HG03097 (cell line): ENCODE measurements around the gene GAREM1.

ENCODE experiments used
- ATAC-seq: cut with Tn5 transposase; IDR thresholded peaks from one replicate; pipeline ENCODE4 v1.9.1; 2021; ENCODE audit not compliant: unreplicated experiment, low FRiP score

The GAREM1 gene

DNA sequence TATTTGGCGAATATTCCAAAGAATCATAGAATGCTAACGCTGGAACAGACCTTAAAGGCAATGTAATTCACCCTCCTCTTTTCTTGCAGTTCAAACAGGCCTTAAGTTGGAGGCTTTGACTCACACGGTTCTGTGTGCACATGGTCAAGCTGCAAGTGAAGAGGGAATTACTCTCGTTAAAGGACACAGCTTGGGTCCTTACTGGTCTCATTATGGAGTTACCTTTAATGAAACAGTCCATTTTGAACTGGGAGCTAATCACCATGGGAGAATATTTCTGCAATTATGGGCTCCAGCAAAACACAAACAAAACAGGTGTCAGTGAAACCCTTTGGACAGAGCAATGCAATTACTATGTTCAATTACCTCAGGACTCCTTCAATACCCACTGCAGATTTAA is 135.5 kb downstream of the GAREM1 start:
- no peak for ATAC-seq

DNA sequence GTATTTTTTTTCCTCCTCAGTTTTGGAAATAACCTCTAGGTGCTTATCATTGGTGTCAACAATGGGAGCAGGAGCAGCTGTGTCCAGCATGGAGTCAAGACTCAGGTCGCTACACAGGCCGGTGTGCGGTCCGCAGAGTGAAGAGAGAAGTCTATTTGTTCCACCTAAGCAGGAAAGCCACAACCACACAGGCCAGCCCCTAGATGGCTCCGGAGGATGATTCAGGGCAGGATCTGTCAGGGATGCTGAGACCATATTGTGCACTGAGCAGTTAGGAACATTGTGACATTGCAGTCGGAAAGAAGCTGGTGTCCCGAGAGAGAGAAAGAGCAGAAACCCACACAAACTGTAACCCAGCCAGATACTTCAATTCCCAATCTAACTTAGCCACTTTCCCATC is 136.9 kb downstream of the GAREM1 start:
- no peak for ATAC-seq

DNA sequence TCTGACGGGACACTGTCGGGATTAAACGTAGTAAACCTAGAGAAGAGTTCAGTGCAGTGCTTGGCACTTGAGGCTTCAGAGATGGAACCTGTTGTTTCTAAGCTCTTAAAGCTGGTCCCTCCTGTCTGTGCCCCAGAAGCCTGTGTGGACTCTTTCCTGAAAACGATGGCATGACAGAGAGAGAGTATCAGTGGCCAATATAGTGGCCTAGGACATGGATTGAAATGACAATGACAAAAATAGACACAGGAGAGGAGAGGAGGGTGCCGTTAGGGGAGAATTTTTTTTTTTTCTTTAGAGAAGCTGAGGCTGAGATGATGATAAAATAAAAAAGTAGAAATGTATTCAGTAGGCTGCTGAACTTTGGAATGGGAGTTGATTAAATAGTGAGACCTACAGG is 138.0 kb downstream of the GAREM1 start:
- no peak for ATAC-seq

DNA sequence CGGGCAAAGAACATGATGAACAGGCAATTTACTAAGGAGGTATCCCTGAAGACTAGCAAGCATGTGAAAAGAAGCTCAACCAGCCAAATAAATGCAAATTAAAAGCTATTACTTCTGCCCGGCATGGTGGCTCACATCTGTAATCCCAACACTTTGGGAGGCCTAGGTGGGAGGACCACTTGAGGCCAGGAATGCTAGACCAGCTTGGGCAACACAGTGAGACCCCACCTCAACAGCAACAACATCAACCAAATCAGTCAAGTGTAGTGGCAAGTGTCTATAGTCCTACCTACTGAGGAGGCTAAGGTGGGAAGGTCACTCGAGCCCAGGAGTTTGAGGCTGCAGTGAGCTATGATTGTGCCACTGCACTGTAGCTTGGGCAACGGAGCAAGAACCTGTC is 141.7 kb downstream of the GAREM1 start:
- no peak for ATAC-seq

DNA sequence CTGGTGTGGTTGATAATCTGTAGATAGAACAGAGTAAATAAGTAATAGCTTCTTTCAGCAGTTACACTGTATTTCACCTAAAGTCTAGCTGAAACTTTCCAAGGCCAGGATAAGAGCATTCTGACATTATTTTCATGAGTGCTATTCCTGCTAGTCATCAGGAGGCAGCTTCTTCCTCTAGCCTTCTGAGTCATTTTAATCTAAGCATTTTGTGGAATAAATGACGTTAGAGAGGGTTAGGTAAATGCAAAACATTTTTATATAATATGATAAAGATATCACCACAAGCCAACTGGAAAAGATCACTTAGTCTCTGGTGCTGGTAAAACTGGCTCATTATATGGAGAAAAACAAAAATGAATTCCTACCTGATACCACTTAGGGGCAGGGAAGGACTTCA is 142.3 kb downstream of the GAREM1 start:
- ATAC-seq = no peak

DNA sequence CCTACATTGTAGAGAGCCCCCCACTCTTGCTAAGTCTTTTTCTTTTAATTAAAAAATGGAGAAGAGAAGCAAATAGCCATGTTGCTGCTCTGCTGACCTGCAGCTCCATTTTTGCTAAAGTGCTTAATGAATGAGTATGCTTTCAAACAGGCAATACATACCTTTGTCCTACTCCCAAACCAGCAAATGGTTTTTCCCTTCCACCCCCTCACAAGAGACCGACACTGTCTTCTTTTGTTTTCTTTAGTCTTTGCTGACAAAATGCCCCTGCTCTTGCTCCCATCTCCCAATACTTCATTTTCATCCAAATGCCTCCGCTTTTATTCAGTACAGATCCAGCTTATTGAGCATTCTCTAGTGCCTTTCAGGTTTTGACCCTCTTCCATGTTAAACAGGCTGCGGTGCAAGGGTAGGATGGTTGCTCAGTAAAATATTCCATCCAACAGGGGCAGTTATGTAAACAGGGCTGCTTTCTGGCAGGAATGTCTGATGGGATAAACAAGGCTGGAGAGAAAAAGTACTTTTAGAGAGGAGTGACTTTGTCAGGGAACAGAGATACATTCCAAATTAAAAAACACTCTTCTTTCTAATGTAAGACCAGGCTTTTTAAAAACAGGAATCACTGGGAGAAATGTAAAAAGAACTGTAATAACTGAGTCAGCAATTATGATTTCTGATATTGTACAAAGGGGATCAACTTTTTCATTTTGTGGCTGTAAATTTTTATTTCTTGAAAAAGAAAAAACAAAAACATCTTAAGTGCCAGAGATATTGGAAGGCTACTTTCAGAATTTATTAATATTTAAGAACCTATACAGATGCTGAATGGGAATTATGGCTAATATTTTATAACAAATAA is 144.0 kb downstream of the GAREM1 start:
- ATAC-seq = no peak

DNA sequence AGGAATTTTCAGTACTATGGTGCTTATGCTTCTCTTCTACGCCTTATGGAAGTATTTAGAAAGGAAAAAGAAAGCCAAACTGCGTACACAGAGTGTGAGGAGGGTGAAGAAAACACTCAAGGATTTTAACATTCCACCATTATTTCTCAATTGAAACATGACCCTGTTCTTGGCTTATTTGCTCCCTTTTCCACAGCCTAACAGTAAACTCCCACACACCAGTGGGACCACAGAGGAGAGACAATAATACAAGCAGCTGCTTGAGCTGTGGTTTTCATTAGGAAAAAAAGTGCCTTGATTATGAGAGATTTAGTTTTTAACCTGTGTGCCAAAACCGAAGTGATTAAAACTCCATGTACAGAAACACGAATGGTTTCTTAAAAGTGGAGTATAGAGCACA is 146.5 kb downstream of the GAREM1 start:
- no peak for ATAC-seq

DNA sequence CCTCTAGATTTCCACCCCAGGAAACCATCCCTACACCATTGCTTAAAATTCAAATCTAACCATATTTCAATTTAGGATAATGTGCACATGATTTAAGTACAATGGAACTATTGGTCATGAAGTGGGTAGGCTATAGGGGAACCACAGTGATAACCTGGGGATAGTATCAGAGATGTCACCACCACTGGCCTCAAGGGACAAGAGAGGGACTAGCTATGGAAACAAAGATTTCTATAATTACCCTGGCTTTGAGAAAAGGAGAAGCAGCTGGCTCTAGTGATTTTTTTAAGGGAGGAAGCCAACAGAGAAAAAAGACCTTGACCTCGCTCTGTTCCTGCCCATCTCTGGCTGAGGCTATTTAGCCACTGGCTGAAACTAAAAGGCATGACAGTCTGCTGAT is 148.9 kb downstream of the GAREM1 start:
- ATAC-seq = no peak

DNA sequence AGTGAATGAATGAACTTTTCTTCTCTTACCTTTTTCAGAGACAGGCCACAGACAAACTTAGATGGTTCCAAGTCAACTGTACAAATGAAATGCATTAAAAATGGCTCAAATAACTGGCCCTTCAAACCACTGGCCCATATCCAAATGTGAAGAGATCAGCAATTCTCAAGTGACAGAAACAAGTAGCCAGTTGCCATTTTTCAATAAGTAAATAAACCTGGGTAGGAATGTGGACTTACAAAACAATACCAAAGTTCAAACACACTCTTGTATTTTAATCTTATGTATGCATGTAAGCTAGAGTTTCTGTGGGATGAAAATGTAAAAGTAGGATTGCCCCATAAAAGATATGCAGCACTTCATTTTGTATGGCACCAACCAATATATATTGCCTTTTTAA is 151.6 kb downstream of the GAREM1 start:
- ATAC-seq = no peak

DNA sequence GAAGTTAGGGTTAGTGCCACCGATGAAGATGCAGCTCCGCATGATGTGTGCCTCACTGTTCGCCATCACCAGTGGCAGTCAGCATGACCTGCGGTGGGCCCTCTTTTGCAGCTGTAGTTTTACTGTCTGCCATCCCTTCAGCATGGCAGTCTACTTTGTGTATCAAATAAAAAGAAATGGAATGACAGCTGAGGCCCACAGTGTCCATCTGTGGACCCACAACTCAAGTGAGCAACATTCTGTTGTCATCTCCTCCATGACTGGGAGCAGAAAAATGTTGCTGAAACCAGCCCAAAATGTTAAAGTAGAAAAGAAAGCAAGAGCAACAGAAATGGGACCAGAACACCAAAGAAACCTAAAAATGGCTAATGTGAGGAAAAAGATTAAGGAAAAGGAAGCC is 152.1 kb downstream of the GAREM1 start:
- ATAC-seq = no peak

DNA sequence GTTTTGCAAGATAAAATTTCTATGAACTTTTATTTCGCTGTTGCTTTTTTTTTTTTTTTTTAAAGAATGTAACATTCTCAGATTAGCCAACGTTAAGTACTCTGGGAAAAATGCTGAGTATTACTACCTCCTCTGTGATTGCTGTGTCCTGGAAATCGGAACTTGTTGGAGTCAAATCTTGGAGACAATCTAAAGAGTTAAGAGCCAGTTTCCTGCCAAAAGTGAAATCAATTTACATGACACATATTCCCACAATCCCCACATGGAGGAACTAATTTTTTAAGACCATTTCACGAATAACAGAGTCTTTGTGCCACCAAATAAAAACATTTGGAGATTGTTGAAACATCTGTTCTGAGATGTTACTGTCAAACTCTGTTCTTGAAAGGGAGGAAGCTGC is 153.0 kb downstream of the GAREM1 start:
- no peak for ATAC-seq

DNA sequence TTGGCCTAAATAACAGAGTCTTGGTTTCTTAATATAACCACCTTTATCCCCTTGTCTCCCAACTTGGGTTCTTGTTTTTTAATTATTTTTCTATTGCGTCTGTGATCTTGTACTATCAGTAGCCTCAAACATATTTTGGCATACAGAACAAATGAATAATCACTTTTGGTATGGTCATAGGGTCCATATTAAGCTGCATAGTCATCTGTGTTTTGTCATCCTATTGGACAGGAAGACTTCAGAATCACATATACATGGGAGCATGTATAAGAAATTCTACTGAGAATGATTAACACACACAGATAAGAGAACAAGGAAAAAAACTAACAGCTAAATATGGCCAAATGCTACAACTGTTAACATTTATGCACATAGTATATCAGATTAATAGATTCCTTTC is 154.8 kb downstream of the GAREM1 start:
- no peak for ATAC-seq

DNA sequence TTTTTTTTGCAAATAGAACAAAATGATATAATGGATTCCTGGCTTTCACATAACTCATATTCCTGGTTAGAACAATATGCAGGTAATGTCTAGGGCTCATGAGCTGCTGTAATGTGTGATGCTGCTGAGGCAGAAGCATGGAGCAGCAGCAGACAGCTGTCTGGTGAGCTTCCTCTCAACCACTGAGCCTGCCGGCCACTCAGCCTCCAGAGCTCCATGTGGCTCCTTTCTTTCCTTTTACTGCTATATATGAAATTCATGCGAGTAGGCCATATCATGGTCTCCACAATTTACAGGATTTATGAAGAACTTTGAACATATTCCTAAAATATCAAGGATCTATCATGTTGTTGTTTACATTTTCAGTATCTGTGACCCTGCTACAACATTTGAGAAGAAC is 159.9 kb downstream of the GAREM1 start:
- no peak for ATAC-seq

DNA sequence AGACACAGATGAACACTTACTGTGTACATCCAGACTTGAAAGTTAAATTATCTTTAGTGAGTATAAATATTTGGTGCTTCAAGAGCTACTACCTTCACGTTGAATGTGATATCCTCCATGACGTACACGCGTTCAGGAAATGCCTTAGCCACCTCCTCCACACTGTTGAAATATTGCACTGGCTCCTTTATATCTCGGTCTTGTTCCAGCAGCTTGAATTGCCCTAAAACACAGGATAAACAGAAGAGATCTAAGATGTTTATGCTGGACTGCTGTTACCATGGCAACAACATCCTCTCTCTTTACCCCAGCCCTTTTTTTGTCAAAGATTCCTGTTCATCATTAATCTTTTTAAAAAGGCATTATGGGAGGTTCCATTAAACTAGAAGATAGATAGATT is 160.6 kb downstream of the GAREM1 start:
- no peak for ATAC-seq

DNA sequence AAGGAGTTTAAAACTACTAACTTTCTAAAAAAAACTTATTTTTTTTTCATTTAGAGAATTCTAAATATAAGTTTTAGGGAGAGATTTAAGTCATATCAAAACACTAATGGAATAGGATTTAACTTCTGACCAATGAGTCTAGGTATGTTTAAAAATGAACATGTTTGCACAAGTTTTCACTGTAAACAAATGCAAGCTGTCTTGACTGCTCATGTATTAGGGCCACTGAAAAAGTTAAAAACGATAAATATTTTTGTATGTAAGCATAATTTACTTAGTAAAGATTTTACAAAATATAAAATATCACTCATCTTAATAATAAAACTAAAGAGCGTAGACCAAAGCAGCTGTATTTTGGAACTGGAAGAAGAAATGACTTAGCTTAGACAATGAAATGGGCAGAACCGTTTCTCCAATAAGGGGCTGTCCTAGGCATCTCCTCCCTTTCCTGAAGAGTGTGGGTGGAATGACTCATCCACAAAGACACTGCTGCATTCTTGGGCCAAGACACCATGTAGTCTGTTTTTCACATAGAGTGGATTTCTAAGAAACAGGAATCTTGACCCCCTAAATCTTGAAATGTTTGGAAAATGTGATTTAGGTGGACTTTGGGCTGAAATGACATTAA is 162.1 kb downstream of the GAREM1 start:
- no peak for ATAC-seq

DNA sequence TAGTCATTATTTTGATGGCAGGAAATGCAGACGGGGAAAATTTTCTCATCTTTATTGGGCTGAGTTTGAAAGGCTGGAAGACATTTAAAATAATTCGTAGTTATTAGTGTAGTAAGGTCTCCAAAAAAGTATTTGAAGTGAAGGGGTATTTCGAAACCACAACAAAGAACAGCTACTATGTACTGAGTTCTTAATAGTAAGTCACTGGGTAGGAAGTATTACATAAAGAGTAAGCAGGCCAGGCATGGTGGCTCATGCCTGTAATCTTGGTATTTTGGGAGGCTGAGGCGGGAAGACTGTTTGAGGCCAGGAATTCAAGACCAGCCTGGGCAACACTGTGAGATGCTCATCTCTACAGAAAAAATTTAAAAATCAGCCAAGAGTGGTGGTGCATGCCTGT is 167.3 kb downstream of the GAREM1 start:
- no peak for ATAC-seq

DNA sequence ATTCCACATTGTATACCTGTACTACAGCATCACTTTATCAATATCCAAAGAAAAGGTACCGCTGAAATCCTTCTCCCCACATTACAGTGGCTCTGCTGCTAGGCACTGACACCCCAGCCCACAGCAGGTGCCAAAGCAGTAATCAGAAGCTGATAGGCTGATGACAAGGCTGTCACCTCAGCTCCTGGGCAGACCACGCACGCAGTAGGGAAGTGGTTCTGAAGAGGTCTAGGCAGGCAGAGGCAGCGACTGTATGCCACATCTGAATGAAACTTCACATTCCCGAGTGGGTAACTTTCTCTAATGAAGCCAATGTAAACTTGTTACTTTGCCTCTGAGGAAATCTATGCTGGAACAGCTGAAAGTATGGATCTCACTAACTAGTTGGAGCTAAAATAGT is 167.9 kb downstream of the GAREM1 start:
- no peak for ATAC-seq

DNA sequence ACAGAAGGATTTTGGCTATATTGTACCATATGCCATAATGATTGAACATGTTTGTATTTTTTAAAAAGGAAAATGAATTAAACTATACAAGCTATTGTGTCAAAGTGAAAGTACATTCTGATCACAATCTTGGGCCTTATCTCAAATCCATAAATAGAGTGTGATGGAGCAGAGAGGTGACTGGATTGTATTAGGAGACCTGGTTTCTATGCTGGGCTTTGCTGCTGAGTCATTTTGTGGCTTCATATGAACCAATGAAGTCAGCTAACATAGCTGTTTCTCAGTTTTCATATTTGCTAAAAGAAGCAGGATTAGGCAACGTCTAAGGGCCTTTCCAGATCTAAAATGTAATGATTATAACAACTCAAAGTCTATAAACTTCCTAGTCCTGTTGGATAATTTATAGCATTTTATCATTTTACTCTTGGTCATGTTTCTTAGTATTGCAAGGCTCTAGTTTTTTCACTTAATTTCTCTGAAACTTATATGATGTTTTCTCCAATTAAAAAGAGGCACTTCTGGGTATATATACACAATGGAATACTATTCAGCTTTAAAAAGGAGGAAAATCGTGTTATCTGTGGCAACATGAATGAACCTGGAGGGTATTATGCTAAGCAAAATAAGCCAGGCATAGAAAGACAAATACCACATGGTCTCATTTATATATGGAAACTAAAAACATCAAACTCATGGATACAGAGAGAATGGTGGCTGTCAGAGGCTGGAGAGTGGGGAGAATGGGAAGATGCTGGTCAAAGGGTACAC is 168.5 kb downstream of the GAREM1 start:
- peak; percentile 92 for ATAC-seq

DNA sequence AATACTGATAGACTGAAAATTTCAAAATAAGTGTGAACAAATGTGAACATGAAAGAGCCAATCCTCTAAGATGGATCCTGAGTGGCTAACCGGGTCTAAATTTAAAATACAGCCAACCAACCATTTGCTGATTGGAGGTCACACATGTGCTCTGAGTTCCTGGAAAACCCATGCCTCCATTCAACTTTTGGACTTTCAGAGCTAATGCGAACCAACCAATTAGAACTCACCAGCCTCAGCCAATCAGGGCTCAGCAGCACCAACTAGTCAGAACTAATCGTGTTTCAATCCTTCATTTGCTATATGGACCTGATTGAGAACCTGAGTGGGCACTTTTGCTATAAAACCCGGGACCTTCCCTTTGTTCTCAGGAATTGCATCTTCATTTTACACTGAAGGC is 169.3 kb downstream of the GAREM1 start:
- no peak for ATAC-seq

DNA sequence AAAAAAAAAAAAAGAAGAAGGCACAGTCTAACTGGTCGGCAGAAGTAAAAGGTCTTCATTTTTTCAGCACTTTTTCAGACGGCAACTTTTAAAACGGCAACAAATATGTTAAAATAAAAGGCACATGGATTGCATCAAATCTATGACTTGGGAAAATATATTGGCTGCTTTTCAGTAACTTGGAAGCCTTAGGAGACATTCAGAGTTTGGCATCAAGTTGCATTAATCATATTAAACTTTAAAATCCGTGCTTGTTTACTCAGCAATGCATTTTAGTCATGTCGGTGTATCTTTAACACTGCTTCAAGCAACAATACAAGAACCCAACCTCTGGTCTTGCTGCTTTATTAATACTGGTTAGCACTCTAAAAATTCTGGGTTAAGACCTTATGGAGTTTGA is 169.8 kb downstream of the GAREM1 start:
- ATAC-seq = no peak

DNA sequence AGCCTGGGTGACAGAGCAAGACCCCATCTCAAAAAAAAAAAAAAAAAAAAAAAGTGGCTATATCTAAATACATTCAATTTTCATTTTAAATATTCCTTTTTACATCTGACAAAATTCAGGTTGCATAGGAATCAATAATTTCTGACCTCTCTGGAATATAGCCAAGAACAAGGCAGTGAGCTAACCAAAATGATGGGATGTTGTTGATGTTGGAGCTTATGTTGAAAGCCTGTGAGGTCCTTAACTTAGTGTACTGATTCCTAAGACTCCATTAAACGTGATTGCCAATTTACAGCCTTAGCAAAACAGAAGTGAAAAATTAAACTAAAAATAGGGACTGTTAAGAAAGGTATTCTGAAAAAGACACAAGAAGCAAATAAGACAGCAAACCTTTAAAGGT is 171.2 kb downstream of the GAREM1 start:
- ATAC-seq = no peak
